ENCODE measurements around the gene TSACC. TPM values are rescaled to one million over a fixed set of nuclear protein-coding genes. Genes with fewer than 3 reads are reported as not detected.

The TSACC gene
- total RNA-seq, 1 donor: not detected

GRCh38 chr1:156372265-156372586 lies 33.9 kb downstream of the TSACC start:
- no peak for DNase-seq (ENCODE audit: low read depth in 2 of 3, low spot score in 2 of 3)

DNA sequence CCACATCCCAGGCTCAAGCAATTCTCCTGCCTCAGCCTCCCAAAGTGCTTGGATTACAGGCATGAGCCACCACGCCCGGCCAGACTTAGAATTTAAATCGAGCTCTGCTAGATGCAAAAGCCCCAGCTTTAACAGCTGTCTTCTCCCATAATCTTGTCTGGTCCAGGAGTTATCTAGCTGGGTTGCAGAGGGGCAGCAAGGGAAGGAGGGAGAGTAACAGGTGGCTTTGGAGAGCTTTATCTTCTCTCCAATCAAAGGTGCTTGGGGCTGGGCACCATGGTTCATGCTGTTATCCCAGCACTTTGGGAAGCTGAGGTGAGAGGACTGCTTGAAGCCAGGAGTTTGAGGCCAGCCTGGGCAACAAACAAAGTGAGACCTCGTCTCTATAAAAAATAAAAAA lies 34.5 kb downstream of the TSACC start:
- no peak for DNase-seq (ENCODE audit: low read depth in 2 of 3, low spot score in 2 of 3)

DNA sequence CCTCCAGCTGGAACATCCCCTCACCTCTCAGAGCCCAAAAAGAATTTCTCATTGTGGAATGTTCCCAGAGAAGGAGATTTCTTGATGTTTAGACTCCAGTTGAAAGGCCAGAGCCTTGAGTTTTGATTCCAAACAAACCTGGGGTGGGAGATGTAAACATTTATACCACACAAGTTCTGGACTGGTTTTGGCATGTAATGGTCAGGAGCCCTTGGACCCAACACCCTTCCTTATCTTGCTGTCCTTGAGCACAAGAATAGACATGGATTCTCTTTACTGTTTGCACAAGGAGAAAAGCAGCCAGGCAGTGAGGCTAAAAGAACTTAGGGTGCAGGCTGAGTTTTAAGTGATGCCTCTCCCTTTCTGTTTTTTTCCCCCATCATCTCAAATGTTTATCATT lies 35.2 kb downstream of the TSACC start:
- DNase-seq (ENCODE audit: low read depth in 2 of 3, low spot score in 2 of 3): no peak

- DNase-seq (ENCODE audit: low read depth in 2 of 3, low spot score in 2 of 3): no peak
Observed at GRCh38 chr1:156376146-156376545, 37.8 kb downstream of the TSACC start.

- no peak for DNase-seq (ENCODE audit: low read depth in 2 of 3, low spot score in 2 of 3)
Observed at GRCh38 chr1:156376958-156377919, 38.9 kb downstream of the TSACC start.

DNA sequence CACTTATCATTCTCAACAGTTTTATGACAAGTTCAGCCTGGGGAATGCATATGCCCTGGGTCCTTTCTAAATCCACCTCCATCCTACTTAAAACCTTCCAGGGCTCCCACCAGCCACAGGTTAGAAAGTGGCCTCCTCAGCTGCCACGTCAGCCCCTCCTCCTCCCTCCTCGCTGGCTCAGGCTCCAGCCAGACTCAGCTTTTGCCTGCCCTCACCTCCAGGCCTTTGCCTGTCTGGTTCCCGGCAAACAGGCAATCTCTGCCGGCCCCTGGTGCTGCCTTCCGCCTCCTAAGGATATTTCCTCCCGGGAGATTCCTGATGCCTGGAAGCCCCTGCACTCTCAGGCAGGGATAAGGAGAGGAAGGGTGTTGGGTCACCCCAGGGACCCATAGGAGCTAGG lies 40.2 kb downstream of the TSACC start:
- DNase-seq (ENCODE audit: low read depth in 2 of 3, low spot score in 2 of 3): no peak

GRCh38 chr1:156379420-156380165 lies 41.3 kb downstream of the TSACC start:
- no peak for DNase-seq (ENCODE audit: low read depth in 2 of 3, low spot score in 2 of 3)

DNA sequence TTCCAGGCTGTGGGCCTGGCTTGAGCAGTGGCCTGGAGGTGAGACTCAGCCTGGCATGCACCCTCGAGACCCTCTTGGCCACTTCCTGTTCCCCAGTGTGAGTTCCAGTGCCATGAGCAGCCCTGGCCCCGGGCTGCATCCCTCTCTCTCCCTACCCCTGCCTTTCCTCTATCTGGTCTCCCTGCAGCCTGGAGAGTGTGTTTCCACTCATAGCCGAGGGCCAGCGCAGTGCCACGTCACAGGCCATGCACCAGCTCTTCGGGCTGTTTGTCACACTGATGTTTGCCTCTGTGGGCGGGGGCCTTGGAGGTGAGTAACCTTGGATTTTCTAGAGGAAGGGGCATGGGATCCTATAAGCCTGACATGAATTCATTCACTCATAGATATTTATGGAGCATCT lies 44.2 kb downstream of the TSACC start:
- no peak for DNase-seq (ENCODE audit: low read depth in 2 of 3, low spot score in 2 of 3)

- peak in 2 of 3 donors; percentile 68 to 80 for DNase-seq (ENCODE audit: low read depth in 2 of 3, low spot score in 2 of 3)
Observed at GRCh38 chr1:156383023-156383422, 44.7 kb downstream of the TSACC start.

- DNase-seq (ENCODE audit: low read depth in 2 of 3, low spot score in 2 of 3): peak in 1 of 3 donors; percentile 23
Observed at GRCh38 chr1:156384007-156384406, 45.7 kb downstream of the TSACC start.

GRCh38 chr1:156384658-156385057 lies 46.3 kb downstream of the TSACC start:
- DNase-seq (ENCODE audit: low read depth in 2 of 3, low spot score in 2 of 3): no peak

DNA sequence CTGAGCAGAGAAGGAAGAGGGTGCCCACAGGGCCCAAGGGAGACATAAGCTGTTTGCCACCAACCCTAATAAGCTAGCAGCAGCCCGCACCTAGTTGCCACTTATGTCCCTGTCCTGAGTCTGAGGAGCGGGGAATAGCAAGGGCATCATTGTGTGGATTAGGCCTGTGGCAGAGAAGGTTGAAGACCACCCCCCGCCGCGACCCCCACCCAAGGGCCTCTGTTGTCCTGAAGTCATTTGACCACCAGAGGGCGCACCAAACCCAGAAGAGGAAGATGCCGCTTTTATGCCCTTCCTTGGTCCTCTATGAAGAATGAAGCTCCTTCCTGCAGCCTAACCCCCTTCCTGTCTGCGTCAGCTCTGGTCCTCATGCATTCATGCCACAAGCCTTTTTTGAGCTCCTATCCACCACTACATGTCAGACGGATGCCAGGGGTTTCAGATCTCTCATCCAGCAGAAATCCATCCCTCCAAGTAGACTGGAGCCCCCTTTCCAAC lies 47.3 kb downstream of the TSACC start:
- DNase-seq (ENCODE audit: low read depth in 2 of 3, low spot score in 2 of 3): peak; percentile 63 to 87 (median 75)

DNA sequence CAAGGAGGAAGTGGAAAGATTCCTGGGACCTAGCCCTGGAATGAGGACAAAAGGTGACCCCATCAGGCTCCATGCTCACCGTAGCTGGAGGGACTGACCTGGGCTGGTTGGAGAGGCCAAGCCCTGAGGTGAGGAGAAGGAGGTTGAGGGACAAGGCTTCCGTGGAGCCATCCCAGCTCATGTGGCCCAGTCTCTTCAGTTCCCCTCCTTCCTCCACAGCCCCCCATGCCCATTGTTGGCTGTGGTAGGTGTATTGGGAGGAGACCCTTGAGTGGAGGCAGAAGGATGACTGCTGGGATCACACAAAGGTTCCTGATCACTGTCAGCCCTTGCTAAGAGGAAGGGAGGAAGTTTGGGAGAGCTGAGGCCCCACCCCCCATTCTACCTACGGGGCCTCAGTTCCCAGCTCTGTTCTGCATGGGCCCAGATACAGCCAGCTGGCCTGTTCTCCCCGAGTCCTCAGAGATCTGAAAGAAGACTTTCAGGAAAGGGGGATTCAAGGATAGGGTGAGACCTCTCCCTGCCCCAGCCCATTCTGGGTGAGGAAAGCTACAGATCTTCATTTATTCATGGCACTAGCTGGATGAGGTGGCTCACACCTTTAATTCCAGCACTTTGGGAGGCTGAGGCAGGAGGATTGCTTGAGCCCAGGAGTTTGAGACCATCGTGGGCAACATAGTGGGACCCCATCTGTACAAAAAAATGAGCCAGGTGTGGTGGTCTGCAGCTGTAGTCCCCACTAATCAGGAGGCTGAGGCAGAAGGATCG lies 48.0 kb downstream of the TSACC start:
- DNase-seq (ENCODE audit: low read depth in 2 of 3, low spot score in 2 of 3): no peak

- no peak for DNase-seq (ENCODE audit: low read depth in 2 of 3, low spot score in 2 of 3)
Observed at GRCh38 chr1:156386949-156387869, 48.9 kb downstream of the TSACC start.

- DNase-seq (ENCODE audit: low read depth in 2 of 3, low spot score in 2 of 3): peak in 1 of 3 donors; percentile 44
Observed at GRCh38 chr1:156387870-156388173, 49.5 kb downstream of the TSACC start.

GRCh38 chr1:156388174-156389137 lies 50.1 kb downstream of the TSACC start:
- no peak for DNase-seq (ENCODE audit: low read depth in 2 of 3, low spot score in 2 of 3)

DNA sequence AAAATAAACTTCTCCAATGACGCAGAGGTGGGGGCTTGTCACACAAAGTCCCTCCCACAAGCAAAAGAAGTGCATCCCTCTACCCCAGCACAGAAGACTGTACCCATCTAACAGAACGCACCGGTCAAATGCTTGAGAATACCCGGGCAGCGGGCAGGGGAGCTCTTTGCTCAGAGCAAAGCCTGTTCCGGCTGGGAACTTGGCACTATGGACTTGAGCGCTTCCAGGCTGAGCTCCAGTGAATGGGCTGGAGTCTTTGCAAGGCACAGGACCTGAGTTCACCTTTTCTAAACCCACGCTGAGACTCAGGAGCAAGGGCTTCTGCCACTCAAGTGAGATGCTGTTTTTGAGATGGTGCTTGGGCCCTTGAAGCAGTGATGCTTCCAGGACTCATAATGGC lies 51.0 kb downstream of the TSACC start:
- DNase-seq (ENCODE audit: low read depth in 2 of 3, low spot score in 2 of 3): no peak

DNA sequence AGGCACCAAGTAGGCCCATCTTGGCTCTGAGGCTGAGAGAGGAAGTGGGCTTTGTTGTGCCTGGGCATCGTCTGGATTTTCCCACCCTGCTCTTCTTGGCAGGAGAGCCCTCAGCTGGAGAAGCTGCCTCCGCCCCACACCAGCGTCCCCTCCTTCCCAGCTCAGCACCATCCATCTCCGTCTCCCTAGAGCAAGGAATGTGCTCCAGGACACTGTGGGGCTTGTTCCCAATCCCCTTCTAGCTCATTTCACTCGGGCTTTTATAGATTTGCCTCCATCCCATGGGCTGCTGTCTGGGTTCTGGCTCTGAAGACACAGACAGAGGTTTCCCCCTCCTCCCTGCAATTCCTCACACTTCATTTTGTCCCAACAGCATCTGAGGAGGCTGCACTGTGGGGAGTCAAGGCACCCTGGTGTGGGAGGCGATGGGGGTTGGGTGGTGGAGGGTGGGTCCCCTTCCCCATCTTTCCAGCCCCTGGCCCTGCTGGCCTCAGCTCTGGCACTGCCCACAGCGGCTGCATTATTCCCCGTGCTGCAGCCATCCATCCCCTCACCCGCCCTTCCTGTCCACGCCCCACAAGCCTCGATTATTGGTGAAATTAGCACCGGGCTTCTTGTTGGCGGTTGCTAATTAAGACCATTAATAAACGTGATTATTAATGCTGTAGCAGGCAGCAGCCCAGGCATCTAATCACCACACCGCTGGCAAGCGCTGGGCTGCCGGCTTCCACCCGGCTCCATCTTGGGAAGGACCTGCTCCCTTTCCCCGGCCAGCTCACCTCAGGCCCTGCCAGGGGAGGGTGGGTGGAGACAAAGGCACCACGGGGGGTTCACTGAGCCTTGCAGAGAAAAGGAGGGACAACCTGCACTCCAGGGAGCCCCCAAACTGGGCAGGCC lies 52.4 kb downstream of the TSACC start:
- DNase-seq (ENCODE audit: low read depth in 2 of 3, low spot score in 2 of 3): no peak

Measured in hematopoietic multipotent progenitor cell (in vitro differentiated cells).